Left ventricle myocardium inferior (tissue), 1 donor: ENCODE measurements around the gene RAB4B. TPM values are rescaled to one million over a fixed set of nuclear protein-coding genes. Genes with fewer than 3 reads are reported as not detected.
A peak's percentile ranks its signal among the peaks of the same experiment; 100 is the strongest.
"Not testable (repeated sequence)": the region's sequence is repeated elsewhere in the genome, so short reads cannot be mapped to it uniquely, and the experiment has no call there.

Source experiments
- DNase-seq: peaks from one replicate; pipeline ENCODE4 v3.0.0-alpha.2; 2020
- H3K27ac ChIP-seq: fragments of 200-600 bp; replicated peaks from 2 replicates; pipeline ENCODE4 v1.8.0; 2021
- H3K27me3 ChIP-seq: fragments of 200-600 bp; 2 replicates; pipeline ENCODE4 v1.8.0; 2021; ENCODE audit warnings: low read depth
- H3K36me3 ChIP-seq: fragments of 200-600 bp; 2 replicates; pipeline ENCODE4 v1.8.0; 2021
- H3K4me1 ChIP-seq: fragments of 200-600 bp; 2 replicates; pipeline ENCODE4 v1.8.0; 2021
- H3K4me3 ChIP-seq: fragments of 200-600 bp; 2 replicates; pipeline ENCODE4 v1.8.0; 2021; ENCODE audit warnings: mild to moderate bottlenecking, moderate library complexity
- H3K9me3 ChIP-seq: fragments of 200-600 bp; replicated peaks from 2 replicates; pipeline ENCODE4 v1.8.0; 2021
- intact Hi-C: fragments of 100-400 bp; cut with micrococcal nuclease; formaldehyde crosslinking; loops from one replicate; pipeline ENCODE4 v1.11.0; 2022
- total RNA-seq: library from RNA; stranded (reverse); fragmentation: NEBNext Ultra II Directional; extraction: Animal tissue kit (Norgen Biotek cat#: 25700); gene quantifications from one replicate; pipeline ENCODE4 v1.2.1, GENCODE V29; 2021
- TF ChIP-seq, protein P1 (sequence below): fragments of 200-600 bp; IDR thresholded peaks from 2 replicates; pipeline ENCODE4 v1.8.0; 2021; ENCODE audit warnings: antibody characterized with exemption, mild to moderate bottlenecking, borderline replicate concordance
- donor health status: DM: no; HTN: yes; CAD: no; lungs with severe emphysema.

Gene RAB4B
- total RNA-seq, 1 donor from 2014 or later: 13.5 TPM

GRCh38 chr19:40808497-40808896, 30.4 kb downstream of the RAB4B start:
- no peak for DNase-seq
- no peak overlapping the region for H3K4me3 ChIP-seq
- H3K36me3 ChIP-seq: peaks cover 28% of the 10 kb centered on the region
- TF ChIP-seq, protein P1, sequence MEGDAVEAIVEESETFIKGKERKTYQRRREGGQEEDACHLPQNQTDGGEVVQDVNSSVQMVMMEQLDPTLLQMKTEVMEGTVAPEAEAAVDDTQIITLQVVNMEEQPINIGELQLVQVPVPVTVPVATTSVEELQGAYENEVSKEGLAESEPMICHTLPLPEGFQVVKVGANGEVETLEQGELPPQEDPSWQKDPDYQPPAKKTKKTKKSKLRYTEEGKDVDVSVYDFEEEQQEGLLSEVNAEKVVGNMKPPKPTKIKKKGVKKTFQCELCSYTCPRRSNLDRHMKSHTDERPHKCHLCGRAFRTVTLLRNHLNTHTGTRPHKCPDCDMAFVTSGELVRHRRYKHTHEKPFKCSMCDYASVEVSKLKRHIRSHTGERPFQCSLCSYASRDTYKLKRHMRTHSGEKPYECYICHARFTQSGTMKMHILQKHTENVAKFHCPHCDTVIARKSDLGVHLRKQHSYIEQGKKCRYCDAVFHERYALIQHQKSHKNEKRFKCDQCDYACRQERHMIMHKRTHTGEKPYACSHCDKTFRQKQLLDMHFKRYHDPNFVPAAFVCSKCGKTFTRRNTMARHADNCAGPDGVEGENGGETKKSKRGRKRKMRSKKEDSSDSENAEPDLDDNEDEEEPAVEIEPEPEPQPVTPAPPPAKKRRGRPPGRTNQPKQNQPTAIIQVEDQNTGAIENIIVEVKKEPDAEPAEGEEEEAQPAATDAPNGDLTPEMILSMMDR: no peak
- H3K27ac ChIP-seq: peak overlapping the region; percentile 99
- intact Hi-C loops: no loop called here
- H3K27me3 ChIP-seq: no peaks in the 10 kb centered on the region
- peaks cover 94% of the 10 kb centered on the region for H3K4me1 ChIP-seq
- no peaks in the 10 kb centered on the region for H3K9me3 ChIP-seq

GRCh38 chr19:40809358-40810086, 31.5 kb downstream of the RAB4B start:
- H3K36me3 ChIP-seq: peaks cover 28% of the 10 kb centered on the region
- TF ChIP-seq, protein P1: no peak
- peak overlapping the region; percentile 99 for H3K27ac ChIP-seq
- no peak for DNase-seq
- intact Hi-C loops: loop anchor here (10.0 kb wide), 1 partner anchor 145 kb away; no protein-coding TSS in a partner anchor
- peaks cover 86% of the 10 kb centered on the region for H3K4me1 ChIP-seq
- no peaks in the 10 kb centered on the region for H3K27me3 ChIP-seq
- H3K9me3 ChIP-seq: no peaks in the 10 kb centered on the region
- H3K4me3 ChIP-seq: peak overlapping the region; percentile 66

GRCh38 chr19:40810160-40810559, 32.1 kb downstream of the RAB4B start:
- H3K4me3 ChIP-seq: peak overlapping the region; percentile 66
- intact Hi-C loops: loop anchor here (10.0 kb wide), 1 partner anchor 145 kb away; no protein-coding TSS in a partner anchor
- DNase-seq: no peak
- TF ChIP-seq, protein P1: no peak
- H3K9me3 ChIP-seq: no peaks in the 10 kb centered on the region
- peaks cover 80% of the 10 kb centered on the region for H3K4me1 ChIP-seq
- no peaks in the 10 kb centered on the region for H3K27me3 ChIP-seq
- peak overlapping the region; percentile 99 for H3K27ac ChIP-seq
- peaks cover 28% of the 10 kb centered on the region for H3K36me3 ChIP-seq

DNA sequence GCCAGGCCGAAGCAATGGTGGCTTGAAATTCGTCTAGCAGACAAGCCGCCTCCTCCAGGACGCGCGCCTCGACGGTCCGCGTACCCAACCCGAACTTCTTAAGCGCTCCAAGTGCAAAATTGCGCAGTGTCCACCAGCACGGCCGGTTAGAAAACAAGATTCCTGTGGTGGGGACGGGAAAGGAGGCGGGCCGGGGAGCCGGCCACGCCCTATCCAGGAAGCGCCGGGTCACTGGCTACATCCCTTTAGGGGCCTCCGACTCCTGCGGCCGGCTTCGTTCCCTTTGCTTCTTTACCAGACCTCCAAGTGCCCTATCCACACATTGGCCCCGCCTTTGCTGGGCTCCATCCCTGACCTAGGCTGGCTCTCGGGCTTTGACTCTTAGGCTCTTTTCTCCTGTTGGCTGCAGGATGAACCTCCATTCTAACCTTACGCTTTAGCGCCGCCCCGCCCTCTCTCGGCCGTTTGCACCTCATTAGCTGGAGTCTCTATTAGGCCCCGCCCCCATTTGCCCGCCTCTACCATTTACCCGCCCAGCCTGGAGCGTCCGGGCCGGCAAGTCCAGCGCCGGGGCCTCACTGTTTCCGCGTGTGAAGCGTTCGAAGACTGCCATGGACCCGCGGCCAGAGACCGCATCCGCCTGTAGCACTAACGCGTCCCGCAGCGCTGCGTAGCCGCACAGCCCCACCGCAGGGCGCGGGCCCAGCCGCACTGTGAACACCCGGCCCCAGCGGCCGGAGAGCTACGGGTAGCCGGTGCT, 32.8 kb downstream of the RAB4B start:
- Histone ChIP-seq H3K4me1 (peaks cover 73% of the 10 kb centered on the region), H3K36me3 (peaks cover 28% of the 10 kb centered on the region), H3K27ac (peak overlapping the region; percentile 99), H3K4me3 (peak overlapping the region; percentile 66)
- peak; percentile 83 for DNase-seq
- not testable (repeated sequence) for H3K27me3 ChIP-seq, H3K9me3 ChIP-seq
- intact Hi-C loops: loop anchor here (10.0 kb wide), 1 partner anchor 146 kb away; no protein-coding TSS in a partner anchor
- TF ChIP-seq, protein P1: peak; percentile 27

DNA sequence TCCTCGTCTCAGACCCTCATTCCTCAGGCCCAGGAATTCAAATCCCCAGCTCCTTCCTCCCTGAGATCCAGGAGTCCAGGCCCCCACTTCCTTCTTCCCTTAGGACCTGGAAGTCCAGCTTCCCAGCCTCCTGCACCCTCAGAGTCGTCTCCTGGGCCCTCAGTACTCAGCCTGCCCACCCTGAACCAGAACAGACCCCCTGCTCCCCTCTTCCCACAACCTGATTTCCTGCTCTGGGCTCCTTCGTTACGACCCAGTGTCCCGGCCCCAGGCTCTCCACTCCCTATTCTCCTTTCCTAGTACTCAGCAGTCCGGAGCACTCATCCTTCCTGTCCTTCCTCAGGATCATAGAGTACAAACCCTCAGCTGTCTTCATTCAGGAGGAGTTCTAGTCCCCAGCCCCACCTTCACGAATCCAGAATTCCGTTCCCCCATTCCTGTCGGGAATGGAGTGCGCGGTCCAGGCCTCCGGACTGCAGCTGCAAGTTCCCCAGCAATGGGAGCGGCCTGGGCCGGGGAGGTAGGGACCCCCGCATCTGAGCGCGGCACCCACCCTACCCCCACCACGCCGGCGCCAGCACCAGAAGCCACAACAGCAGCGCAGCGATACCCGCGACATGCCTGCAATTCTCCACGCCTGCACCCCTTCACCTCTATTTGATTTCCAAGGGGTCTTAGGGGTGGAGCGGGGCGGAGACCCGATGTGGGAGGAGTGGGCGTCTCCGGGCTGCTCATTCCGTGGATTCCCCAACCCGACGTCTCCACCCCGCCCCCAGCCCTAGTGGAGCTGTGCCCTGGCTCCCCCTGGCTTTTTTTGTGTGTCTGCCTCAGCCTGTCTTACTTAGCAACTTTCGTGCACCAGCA, 33.7 kb downstream of the RAB4B start:
- Histone ChIP-seq H3K36me3 (peaks cover 28% of the 10 kb centered on the region), H3K4me1 (peaks cover 64% of the 10 kb centered on the region), H3K9me3 (no peaks in the 10 kb centered on the region), H3K4me3 (peak overlapping the region; percentile 66), H3K27ac (peak overlapping the region; percentile 99), H3K27me3 (no peaks in the 10 kb centered on the region)
- intact Hi-C loops: loop anchor here (10.0 kb wide), 1 partner anchor 147 kb away; no protein-coding TSS in a partner anchor
- TF ChIP-seq, protein P1: no peak
- DNase-seq: no peak

DNA sequence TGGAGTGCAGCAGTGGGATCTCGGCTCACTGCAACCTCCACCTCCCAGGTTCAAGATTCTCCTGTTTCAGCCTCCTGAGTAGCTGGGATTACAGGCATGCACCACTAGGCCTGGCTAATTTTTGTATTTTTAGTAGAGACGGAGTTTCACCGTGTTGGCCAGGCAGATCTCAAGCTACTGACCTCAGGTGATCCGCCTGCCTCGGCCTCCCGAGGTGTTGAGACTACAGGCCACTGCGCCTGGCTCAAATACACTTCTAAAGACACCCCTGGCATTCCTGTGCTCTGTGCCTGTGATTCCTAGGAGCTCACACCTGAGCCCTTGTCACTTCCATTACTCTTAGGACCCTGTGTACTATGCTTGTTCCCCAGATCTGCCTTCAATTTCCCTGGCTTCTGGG, 34.5 kb downstream of the RAB4B start:
- not testable (repeated sequence) for H3K4me3 ChIP-seq, H3K9me3 ChIP-seq, H3K27me3 ChIP-seq, H3K27ac ChIP-seq, DNase-seq
- intact Hi-C loops: loop anchor here (10.0 kb wide), 1 partner anchor 148 kb away; no protein-coding TSS in a partner anchor
- peaks cover 56% of the 10 kb centered on the region for H3K4me1 ChIP-seq
- H3K36me3 ChIP-seq: peaks cover 22% of the 10 kb centered on the region
